GM12878 (cell line): ENCODE data around the gene FKBP6. TPM values are rescaled to one million over a fixed set of nuclear protein-coding genes. Genes with fewer than 3 reads are reported as not detected.
"Not testable (repeated sequence)": the region's sequence is repeated elsewhere in the genome, so short reads cannot be mapped to it uniquely, and the experiment has no call there.

Experiments used
- ATAC-seq: fragments of 200-7000 bp; cut with Tn5 transposase; 3 replicates; pipeline ENCODE4 v1.9.1; 2020; ENCODE audit warnings: mild to moderate bottlenecking, moderate library complexity
- BruUV-seq: library from RNA; stranded (reverse); fragments of 400-500 nt; replicated peaks from 2 replicates; lab custom pipeline; 2021; lab: Mats Ljungman, UMichigan
- CTCF ChIA-PET: fragments of 300-600 bp; sonication (Branson Sonifier 250); formaldehyde crosslinking; extraction: SDS; loops from one replicate; lab custom pipeline; 2021; ENCODE audit warnings: inconsistent platforms; lab: Yijun Ruan, JAX
- POLR2A ChIA-PET: fragments of 350-600 bp; formaldehyde crosslinking; extraction: SDS; loops from one replicate; lab custom pipeline; 2021; ENCODE audit warnings: inconsistent platforms; lab: Charles Lee
- RAD21 ChIA-PET: fragments of 300-600 bp; sonication (Branson Sonifier 250); formaldehyde crosslinking; loops from one replicate; lab custom pipeline; 2023; ENCODE audit warnings: antibody characterized with exemption; ENCODE audit not compliant: unreplicated experiment; lab: Charles Lee
- SMC1A ChIA-PET: fragments of 300-600 bp; sonication (Branson Sonifier 250); formaldehyde crosslinking; loops from one replicate; lab custom pipeline; 2023; ENCODE audit not compliant: unreplicated experiment, uncharacterized antibody; lab: Charles Lee
- DNase-seq: peaks from one replicate; pipeline ENCODE4 v3.0.0-alpha.2; 2011; ENCODE audit warnings: low read depth, low spot score
- FAIRE-seq: peaks from 3 replicates; lab custom pipeline; 2011; peaks lifted over from hg19 to GRCh38; lab: Jason Lieb, UNC
- H2AFZ ChIP-seq: 2 replicates; pipeline ENCODE4 v1.6.0; 2011; ENCODE audit warnings: low read depth, low read length, control low read depth; ENCODE audit not compliant: control insufficient read depth
- H3K27ac ChIP-seq: 2 replicates; pipeline ENCODE4 v1.5.1; 2011; ENCODE audit warnings: control low read depth; ENCODE audit not compliant: control insufficient read depth, insufficient read depth
- H3K27me3 ChIP-seq, 2 experiments: replicated peaks in 1 of 2; 2 replicates each; pipeline versions ENCODE4 v1.6.0 to v1.6.1; 2011; ENCODE audit warnings: low read length in 1 of 2; ENCODE audit not compliant: control insufficient read depth in 2 of 2, insufficient read depth in 2 of 2
- H3K36me3 ChIP-seq, 2 experiments: 2 replicates each; pipeline ENCODE4 v1.5.1; 2011; ENCODE audit warnings: low read length in 1 of 2; ENCODE audit not compliant: control insufficient read depth in 2 of 2, insufficient read depth in 2 of 2
- H3K4me1 ChIP-seq: 2 replicates; pipeline ENCODE4 v1.6.1; 2011; ENCODE audit warnings: mild to moderate bottlenecking, low read length, moderate library complexity, mixed read lengths; ENCODE audit not compliant: control insufficient read depth, insufficient read depth
- H3K4me2 ChIP-seq: 2 replicates; pipeline ENCODE4 v1.6.0; 2011; ENCODE audit warnings: control low read depth; ENCODE audit not compliant: control insufficient read depth, insufficient read depth
- H3K4me3 ChIP-seq: fragments of 200-600 bp; sonication (generic); 2 replicates; pipeline ENCODE4 v1.5.1; 2016
- H3K79me2 ChIP-seq: 2 replicates; pipeline ENCODE4 v1.6.0; 2011; ENCODE audit warnings: low read length; ENCODE audit not compliant: control insufficient read depth, insufficient read depth
- H3K9ac ChIP-seq: 2 replicates; pipeline ENCODE4 v1.8.0; 2011; ENCODE audit warnings: low read length, control low read depth, mixed read lengths; ENCODE audit not compliant: control insufficient read depth, insufficient read depth
- H3K9me3 ChIP-seq: replicated peaks from 3 replicates; pipeline ENCODE4 v1.5.1; 2011; ENCODE audit warnings: mild to moderate bottlenecking, low read length; ENCODE audit not compliant: control insufficient read depth, insufficient read depth
- H4K20me1 ChIP-seq: 2 replicates; pipeline ENCODE4 v1.6.0; 2011; ENCODE audit not compliant: control insufficient read depth, insufficient read depth
- KLF5 ChIP-seq: fragments of 450-650 bp; IDR thresholded peaks from 2 replicates; pipeline ENCODE4 v1.6.1; 2014; ENCODE audit warnings: mild to moderate bottlenecking; ENCODE audit not compliant: partially characterized antibody
- REST ChIP-seq: IDR thresholded peaks from 2 replicates; pipeline ENCODE4 v1.6.1; 2012; ENCODE audit warnings: mild to moderate bottlenecking, low read depth, low read length
- WGBS: methylation state at CpG from one replicate; pipeline ENCODE4 v1.1.6; 2016; ENCODE audit warnings: low lambda C conversion rate; ENCODE audit not compliant: insufficient replicate concordance, insufficient coverage; ENCODE audit errors: missing lambda C conversion rate; 5-methylcytosine and 5-hydroxymethylcytosine counted together
- in situ Hi-C: fragments of 300-500 bp; cut with MboI; formaldehyde crosslinking; loops from 9 replicates; pipeline ENCODE4 v1.14.3; 2018; ENCODE audit warnings: mixed read lengths
- intact Hi-C: fragments of 100-400 bp; cut with micrococcal nuclease; formaldehyde crosslinking; loops from one replicate; pipeline ENCODE4 v1.14.2; 2022; ENCODE audit not compliant: unreplicated experiment
- polyA plus RNA-seq, 11 experiments: library from polyadenylated mRNA; depleted of rRNA in 4 of 11; unstranded in 6 of 11; stranded (reverse) in 5 of 11; fragments of >200 nt; fragmentation: Nextera tagmentation in 4 of 11; fragmentation: Illumina TruSeq in 1 of 11; extraction: Ambion mirVana in 4 of 11; extraction: Trizol in 1 of 11; gene quantifications; 1 replicate in 1 of 11; 2 replicates in 10 of 11; pipeline versions ENCODE4 v1.2.1 to v1.2.3, GENCODE V29; 2011 to 2016; ENCODE audit warnings: inconsistent platforms in 2 of 11, missing spikeins in 2 of 11, low read depth in 1 of 11
- total RNA-seq, 4 experiments: library from RNA; depleted of rRNA in 3 of 4; stranded (reverse); fragments of >200 nt in 3 of 4; fragmentation: Illumina TruSeq in 1 of 4; extraction: Trizol in 1 of 4; gene quantifications; 2 replicates each; pipeline versions ENCODE4 v1.2.1 to v1.2.3, GENCODE V29; 2013 to 2021

Gene FKBP6
- total and polyA plus RNA-seq, 10 of the 15 experiments (the other 5 are each of a cell fraction or from before 2014, with no cell fraction given) = not detected

GRCh38 chr7:73316521-73316920, 11.4 kb upstream of the FKBP6 start:
- Histone ChIP-seq H3K9me3 (no peaks in the 10 kb centered on the region), H3K79me2 (no peaks in the 10 kb centered on the region), H3K4me2 (no peak overlapping the region), H3K27me3 (no peaks in the 10 kb centered on the region), H3K27ac (no peak overlapping the region), H4K20me1 (no peaks in the 10 kb centered on the region), H3K36me3 (no peaks in the 10 kb centered on the region), H3K9ac (no peak overlapping the region), H3K4me1 (no peaks in the 10 kb centered on the region), H3K4me3 (no peak overlapping the region), H2AFZ (no peak overlapping the region)
- ChIA-PET RAD21 (no interaction called here), SMC1A (no interaction called here), POLR2A (no interaction called here), CTCF (no interaction called here)
- TF ChIP-seq KLF5 = no peak
- no peak for TF ChIP-seq REST
- intact Hi-C loops = no loop called here
- 49% methylated on average over 9 of the region's 9 CpGs for WGBS
- no peak for FAIRE-seq
- no peak for ATAC-seq
- no peak for DNase-seq
- BruUV-seq = no TSS peak
- in situ Hi-C loops = no loop called here

- H3K4me3 ChIP-seq, RAD21 ChIA-PET, ATAC-seq, H3K36me3 ChIP-seq, H3K4me1 ChIP-seq, BruUV-seq, H4K20me1 ChIP-seq, H3K9me3 ChIP-seq, intact Hi-C loops, H2AFZ ChIP-seq, in situ Hi-C loops, POLR2A ChIA-PET, H3K4me2 ChIP-seq, SMC1A ChIA-PET, H3K9ac ChIP-seq, FAIRE-seq, H3K79me2 ChIP-seq, DNase-seq, H3K27me3 ChIP-seq, H3K27ac ChIP-seq: not testable (repeated sequence)
- 49% methylated on average over 14 of the region's 18 CpGs for WGBS
- CTCF ChIA-PET = interaction anchor here (1.2 kb wide), 1 partner anchor 133 kb away, joined by 3 read pairs; no protein-coding TSS in a partner anchor
Measured at GRCh38 chr7:73318656-73319204, 9.2 kb upstream of the FKBP6 start.

- DNase-seq, H3K4me3 ChIP-seq, RAD21 ChIA-PET, CTCF ChIA-PET, POLR2A ChIA-PET, H4K20me1 ChIP-seq, FAIRE-seq, H3K27me3 ChIP-seq, SMC1A ChIA-PET, H3K36me3 ChIP-seq, intact Hi-C loops, H3K27ac ChIP-seq, in situ Hi-C loops, ATAC-seq, H3K9ac ChIP-seq, H3K79me2 ChIP-seq, H2AFZ ChIP-seq, BruUV-seq, H3K9me3 ChIP-seq, H3K4me1 ChIP-seq, H3K4me2 ChIP-seq: not testable (repeated sequence)
- 54% methylated on average over 9 of the region's 9 CpGs for WGBS
Measured at GRCh38 chr7:73319541-73319940, 8.4 kb upstream of the FKBP6 start.
